Measurements from ENCODE around the gene BCL2.

BCL2 gene

DNA sequence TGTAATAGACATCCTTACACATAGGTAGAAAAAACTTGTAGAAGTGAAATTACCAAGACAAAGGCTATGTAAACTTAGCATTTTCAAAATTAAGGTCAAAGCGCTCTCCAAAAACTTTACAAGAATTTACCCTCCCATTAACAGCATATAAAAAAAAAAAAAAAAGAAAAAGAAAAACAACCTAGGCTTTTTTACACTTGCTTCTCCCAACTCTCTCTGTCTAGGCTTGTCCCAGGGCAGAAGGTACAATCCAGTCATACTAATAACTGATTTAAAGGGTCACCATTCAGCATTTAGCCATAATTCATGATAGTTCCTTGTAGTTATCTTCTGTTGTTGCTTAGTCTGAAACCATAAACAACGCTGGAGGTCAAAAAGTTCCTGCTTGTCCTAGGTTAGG, 130.5 kb downstream of the BCL2 start:
- TF ChIP-seq, protein P1, sequence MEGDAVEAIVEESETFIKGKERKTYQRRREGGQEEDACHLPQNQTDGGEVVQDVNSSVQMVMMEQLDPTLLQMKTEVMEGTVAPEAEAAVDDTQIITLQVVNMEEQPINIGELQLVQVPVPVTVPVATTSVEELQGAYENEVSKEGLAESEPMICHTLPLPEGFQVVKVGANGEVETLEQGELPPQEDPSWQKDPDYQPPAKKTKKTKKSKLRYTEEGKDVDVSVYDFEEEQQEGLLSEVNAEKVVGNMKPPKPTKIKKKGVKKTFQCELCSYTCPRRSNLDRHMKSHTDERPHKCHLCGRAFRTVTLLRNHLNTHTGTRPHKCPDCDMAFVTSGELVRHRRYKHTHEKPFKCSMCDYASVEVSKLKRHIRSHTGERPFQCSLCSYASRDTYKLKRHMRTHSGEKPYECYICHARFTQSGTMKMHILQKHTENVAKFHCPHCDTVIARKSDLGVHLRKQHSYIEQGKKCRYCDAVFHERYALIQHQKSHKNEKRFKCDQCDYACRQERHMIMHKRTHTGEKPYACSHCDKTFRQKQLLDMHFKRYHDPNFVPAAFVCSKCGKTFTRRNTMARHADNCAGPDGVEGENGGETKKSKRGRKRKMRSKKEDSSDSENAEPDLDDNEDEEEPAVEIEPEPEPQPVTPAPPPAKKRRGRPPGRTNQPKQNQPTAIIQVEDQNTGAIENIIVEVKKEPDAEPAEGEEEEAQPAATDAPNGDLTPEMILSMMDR (IDR thresholded peaks at IDR 0.05; ENCODE audit: low read depth, low read length) = no peak
- no peak for DNase-seq
- Histone ChIP-seq H3K4me1 (no peaks in the 10 kb centered on the region), H3K9me3 (no peaks in the 10 kb centered on the region), H3K4me3 (ENCODE audit: low read depth, low read length) (no peak overlapping the region), H3K36me3 (no peaks in the 10 kb centered on the region), H3K27me3 (no peaks in the 10 kb centered on the region)

- TF ChIP-seq, protein P1 (IDR thresholded peaks at IDR 0.05; ENCODE audit: low read depth, low read length) = no peak
- no peak for DNase-seq
- Histone ChIP-seq H3K27me3 (no peaks in the 10 kb centered on the region), H3K4me3 (ENCODE audit: low read depth, low read length) (no peak overlapping the region), H3K36me3 (no peaks in the 10 kb centered on the region), H3K4me1 (no peaks in the 10 kb centered on the region), H3K9me3 (no peaks in the 10 kb centered on the region)
These were observed 131.6 kb downstream of the BCL2 start for GRCh38 chr18:63187791-63188460.

- TF ChIP-seq, protein P1 (IDR thresholded peaks at IDR 0.05; ENCODE audit: low read depth, low read length) = no peak
- Histone ChIP-seq H3K9me3 (no peaks in the 10 kb centered on the region), H3K36me3 (no peaks in the 10 kb centered on the region), H3K27me3 (no peaks in the 10 kb centered on the region), H3K4me3 (ENCODE audit: low read depth, low read length) (no peak overlapping the region), H3K4me1 (no peaks in the 10 kb centered on the region)
- DNase-seq = no peak
These were observed 132.4 kb downstream of the BCL2 start for GRCh38 chr18:63187223-63187574.

- TF ChIP-seq, protein P1 (IDR thresholded peaks at IDR 0.05; ENCODE audit: low read depth, low read length) = no peak
- no peaks in the 10 kb centered on the region for H3K4me1 ChIP-seq
- no peak overlapping the region for H3K4me3 ChIP-seq (ENCODE audit: low read depth, low read length)
- no peaks in the 10 kb centered on the region for H3K36me3 ChIP-seq
- H3K27me3 ChIP-seq = no peaks in the 10 kb centered on the region
- DNase-seq = no peak
- H3K9me3 ChIP-seq = no peaks in the 10 kb centered on the region
These were observed 132.9 kb downstream of the BCL2 start for GRCh38 chr18:63186520-63187222.

GRCh38 chr18:63185984-63186383, 133.6 kb downstream of the BCL2 start:
- Histone ChIP-seq H3K9me3 (no peaks in the 10 kb centered on the region), H3K27me3 (no peaks in the 10 kb centered on the region), H3K36me3 (no peaks in the 10 kb centered on the region), H3K4me3 (ENCODE audit: low read depth, low read length) (no peak overlapping the region), H3K4me1 (no peaks in the 10 kb centered on the region)
- DNase-seq = no peak
- TF ChIP-seq, protein P1 (IDR thresholded peaks at IDR 0.05; ENCODE audit: low read depth, low read length) = no peak

All from BE2C (cell line).